GM12891 (cell line): ENCODE measurements around the gene ASIC4.

ENCODE experiments used
- PAX5 ChIP-seq: IDR thresholded peaks from 2 replicates; pipeline ENCODE4 v1.6.1; 2011; ENCODE audit warnings: low read length, moderate library complexity, mild to moderate bottlenecking; ENCODE audit not compliant: insufficient read depth, severe bottlenecking
- POLR2A ChIP-seq: IDR thresholded peaks from 2 replicates; pipeline ENCODE4 v1.6.1; 2011; ENCODE audit warnings: low read depth, low read length, control low read depth
- POLR2AphosphoS5 ChIP-seq: IDR thresholded peaks from 2 replicates; pipeline ENCODE4 v1.6.1; 2011; ENCODE audit warnings: low read depth, low read length, control low read depth
- POU2F2 ChIP-seq: IDR thresholded peaks from 2 replicates; pipeline ENCODE4 v1.6.1; 2011; ENCODE audit warnings: low read depth, mild to moderate bottlenecking, control low read depth, low read length, moderate library complexity
- SPI1 ChIP-seq: IDR thresholded peaks from 2 replicates; pipeline ENCODE4 v1.6.1; 2011; ENCODE audit warnings: low read depth, low read length, control low read depth
- TAF1 ChIP-seq: IDR thresholded peaks from 2 replicates; pipeline ENCODE4 v1.6.1; 2011; ENCODE audit warnings: low read depth, low read length, control low read depth

DNA sequence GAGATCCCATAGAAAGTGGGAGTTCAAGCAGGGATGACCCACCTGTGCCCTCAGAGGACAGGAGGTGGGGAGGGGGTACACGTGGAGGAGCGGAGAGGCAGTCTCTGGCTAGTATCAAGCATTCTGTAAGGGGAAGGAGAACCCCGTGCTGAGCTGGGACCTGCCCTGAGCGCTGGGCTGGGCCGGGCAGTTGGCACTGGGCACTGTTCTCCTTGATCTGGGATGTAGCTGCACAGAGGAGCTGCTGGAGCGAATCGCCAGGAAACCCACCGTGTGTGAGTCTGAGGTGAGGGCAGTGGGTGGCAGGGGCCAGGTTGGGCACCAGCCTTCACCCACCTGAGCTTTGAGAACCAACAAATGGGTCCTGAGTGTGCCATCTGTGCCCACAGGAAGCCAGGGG lies 35.4 kb upstream of the ASIC4 start:
- TF ChIP-seq TAF1 (no peak), POLR2A (no peak), POLR2AphosphoS5 (no peak), PAX5 (no peak), SPI1 (no peak), POU2F2 (no peak)
